Activated CD8-positive, alpha-beta memory T cell treated with anti-CD3 and anti-CD28 coated beads, Interleukin-2, amount 50 U/mL, for 24 hours (primary cell): ENCODE results near the gene SLC6A11.

Experiments used
- DNase-seq: peaks from one replicate; pipeline ENCODE4 v3.0.0-alpha.2; 2020; ENCODE audit errors: extremely low read depth

The SLC6A11 gene

DNA sequence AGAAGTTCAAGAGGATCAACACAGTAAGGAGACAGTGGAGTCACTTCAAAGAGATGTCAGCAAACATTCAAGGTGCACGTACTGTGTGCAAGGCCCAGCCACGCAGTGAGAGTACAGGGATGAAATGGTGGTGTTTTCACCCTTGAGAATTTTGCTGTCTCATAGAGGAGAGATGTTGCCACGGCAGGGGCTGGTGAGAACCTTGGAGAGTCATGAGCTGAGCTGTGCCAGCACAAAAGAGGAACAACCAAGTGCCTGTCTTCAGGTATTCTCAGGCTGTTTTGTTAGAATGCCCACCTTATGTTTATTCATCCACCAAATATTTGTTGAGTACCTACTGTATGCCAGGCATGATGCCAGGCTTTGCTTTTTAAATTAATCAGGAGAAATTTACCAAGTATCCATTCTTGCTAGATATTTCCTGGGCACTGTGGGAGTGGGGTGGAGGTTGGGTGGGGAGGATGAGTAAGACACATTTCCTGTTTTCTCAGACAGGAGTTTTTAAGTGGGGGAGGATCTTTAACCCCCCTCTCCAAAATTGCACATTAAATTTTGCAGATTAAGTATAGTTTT lies 72.6 kb downstream of the SLC6A11 start:
- DNase-seq: no peak

DNA sequence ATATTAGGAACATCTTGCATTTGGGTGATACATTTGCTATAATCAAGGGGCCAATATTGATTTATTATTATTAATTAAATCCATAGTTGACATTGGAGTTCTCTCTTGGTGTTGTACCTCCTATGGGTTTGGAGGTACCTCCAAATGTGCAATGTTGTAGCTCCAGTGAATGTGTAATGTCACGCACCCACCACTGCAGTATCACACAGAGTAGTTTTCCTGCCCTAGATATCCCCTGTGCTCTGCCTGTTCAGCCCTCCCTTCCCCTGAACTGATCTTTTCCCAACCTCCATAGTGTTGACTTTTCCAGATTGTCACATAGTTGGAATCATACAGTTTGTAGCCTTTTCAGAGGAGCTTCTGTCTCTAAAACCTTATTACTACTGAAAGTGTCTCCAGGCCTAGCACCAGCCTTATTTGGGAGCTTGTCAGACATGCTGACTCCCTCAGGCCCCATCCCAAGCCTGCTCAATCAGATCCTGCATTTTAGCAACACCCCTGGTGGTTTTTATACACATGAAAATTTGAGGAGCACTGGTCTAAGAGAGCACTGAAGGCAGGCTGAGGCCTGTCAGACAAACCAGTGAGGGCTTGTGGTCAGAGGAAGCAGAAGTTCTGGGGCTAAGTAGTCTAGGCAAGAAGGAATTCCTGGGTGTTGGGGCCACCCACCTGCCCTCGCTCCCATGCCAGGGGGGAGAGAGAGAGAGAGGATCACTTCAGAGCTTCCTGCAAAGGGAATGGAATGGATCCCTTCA lies 73.4 kb downstream of the SLC6A11 start:
- no peak for DNase-seq

DNA sequence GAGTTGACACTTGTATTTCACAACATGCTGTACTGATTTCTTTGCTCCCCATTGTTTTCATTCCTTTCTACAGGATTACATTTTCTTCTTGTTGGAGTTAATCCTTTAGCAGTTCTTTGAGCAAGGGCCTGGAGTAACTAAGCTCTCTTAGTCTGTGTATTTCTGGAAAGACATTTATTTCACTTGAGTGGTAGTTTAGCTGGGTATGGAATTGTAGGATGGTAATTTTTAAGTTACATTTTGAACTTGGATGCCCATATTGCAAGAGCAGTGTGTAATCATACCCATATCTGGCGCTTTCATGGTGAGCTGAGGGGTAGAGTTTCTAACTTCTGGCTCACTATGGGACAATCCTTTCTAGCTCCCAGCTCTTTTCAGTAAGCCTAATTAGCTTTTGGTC lies 74.6 kb downstream of the SLC6A11 start:
- DNase-seq: no peak

GRCh38 chr3:10892622-10893021 lies 76.6 kb downstream of the SLC6A11 start:
- DNase-seq: no peak

- no peak for DNase-seq
Measured at GRCh38 chr3:10901296-10901945, 85.4 kb downstream of the SLC6A11 start.

DNA sequence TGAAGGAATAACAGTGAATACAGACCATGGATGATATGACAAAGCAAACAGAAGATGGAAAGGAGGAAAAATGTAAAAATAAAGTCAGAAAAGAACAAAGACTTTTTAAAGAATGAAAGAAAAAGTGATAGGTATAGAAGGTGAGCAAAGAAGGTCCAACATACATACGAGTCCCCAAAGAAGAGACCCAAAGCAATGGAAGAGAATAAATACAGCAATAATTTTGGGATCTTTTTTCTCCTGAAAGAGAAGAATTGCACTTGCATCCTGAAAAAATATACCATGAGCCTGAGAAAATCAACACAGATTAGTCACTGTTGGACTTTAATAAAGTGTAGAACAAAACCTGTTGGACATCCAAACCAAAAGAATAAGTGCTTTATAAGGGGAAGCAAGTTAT lies 91.2 kb downstream of the SLC6A11 start:
- DNase-seq: no peak

GRCh38 chr3:10910367-10910766 lies 94.3 kb downstream of the SLC6A11 start:
- no peak for DNase-seq

GRCh38 chr3:10911350-10912002 lies 95.4 kb downstream of the SLC6A11 start:
- DNase-seq: no peak

- no peak for DNase-seq
Measured at GRCh38 chr3:10912786-10913185, 96.8 kb downstream of the SLC6A11 start.

- no peak for DNase-seq
Measured at GRCh38 chr3:10915376-10915775, 99.3 kb downstream of the SLC6A11 start.

- no peak for DNase-seq
Measured at GRCh38 chr3:10917176-10917575, 101.1 kb downstream of the SLC6A11 start.

DNA sequence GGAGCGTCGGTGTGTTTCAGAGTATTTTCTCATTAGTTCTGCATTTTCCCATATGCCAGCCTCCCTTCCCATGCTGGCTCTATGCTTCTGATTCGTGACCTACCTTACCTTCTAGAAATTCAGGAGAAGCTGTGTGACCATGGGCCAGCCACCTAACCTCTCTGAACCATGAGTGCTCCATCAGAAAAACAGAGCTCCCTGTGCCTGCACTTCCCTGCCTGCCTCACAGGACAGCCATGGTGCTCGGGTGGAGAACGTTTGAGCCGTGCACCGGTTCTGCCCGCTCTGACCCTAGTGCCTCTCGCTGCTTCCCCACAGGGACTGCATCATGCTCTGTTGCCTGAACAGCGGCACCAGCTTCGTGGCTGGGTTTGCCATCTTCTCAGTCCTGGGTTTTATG lies 102.0 kb downstream of the SLC6A11 start:
- no peak for DNase-seq

DNA sequence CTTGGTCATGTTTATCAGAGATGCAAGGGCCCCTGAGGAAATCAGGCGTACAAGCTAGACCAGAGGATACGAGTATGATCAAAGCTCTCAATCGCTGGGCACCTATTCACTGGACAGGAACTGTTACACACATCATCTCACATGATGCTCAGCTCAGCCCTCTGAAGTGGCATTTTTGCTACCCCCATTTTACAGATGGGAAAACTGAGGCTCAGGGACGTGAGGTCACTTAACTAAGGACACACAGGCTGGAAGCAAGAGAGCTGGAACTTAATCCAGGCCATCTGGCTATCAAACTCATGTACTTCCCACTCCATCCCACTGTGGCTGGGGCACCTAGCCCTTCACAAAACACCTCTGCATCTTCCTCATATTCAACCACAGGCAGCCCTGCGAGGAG lies 103.6 kb downstream of the SLC6A11 start:
- DNase-seq: no peak

- no peak for DNase-seq
Measured at GRCh38 chr3:10925436-10926255, 109.6 kb downstream of the SLC6A11 start.

DNA sequence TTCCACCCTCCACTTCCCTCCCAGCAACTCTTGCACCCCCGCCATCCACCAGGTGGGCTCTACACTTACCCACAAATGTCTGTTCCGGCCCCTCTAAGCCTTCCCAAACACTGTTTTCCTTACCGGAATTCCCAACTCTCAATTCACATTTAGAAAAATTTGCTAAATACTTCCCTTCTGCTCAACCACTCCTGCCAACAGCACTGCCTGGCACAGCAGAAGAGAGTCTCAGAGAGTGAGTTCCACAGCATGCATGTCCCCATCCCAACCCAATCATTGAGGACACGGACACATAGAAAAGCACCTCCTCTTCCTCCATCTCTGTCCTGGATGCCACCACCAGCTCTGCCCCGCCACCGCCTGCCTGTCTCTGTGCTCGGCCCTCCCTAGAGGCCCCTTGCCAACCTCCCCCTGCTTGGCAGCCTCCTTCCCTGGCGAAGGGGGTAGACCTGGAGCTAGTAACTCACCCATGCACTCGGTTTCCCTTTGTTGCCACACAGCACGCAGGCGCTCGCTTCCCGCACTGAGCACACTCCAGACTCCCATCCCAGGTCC lies 110.3 kb downstream of the SLC6A11 start:
- no peak for DNase-seq

GRCh38 chr3:10926811-10927521 lies 110.9 kb downstream of the SLC6A11 start:
- no peak for DNase-seq

DNA sequence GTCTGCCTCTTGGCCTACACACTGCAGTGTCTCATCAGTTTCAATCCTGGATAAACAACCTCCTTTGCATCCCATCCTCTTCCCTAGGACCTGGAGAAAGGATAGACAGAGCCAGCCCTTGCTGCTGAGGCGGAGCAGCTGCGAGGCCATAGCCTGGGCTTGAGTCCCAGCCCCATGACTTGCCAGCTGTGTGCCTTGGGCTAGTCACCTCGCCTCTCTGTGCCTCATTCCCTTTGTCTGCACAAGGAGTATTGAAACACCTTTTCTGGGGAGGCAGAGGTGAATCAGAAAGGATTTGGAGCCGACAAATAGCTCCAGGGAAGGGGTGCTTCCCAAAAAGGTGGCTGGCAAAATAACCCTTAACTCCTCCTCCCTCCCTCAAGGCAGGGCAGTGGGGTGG lies 111.5 kb downstream of the SLC6A11 start:
- DNase-seq: no peak

DNA sequence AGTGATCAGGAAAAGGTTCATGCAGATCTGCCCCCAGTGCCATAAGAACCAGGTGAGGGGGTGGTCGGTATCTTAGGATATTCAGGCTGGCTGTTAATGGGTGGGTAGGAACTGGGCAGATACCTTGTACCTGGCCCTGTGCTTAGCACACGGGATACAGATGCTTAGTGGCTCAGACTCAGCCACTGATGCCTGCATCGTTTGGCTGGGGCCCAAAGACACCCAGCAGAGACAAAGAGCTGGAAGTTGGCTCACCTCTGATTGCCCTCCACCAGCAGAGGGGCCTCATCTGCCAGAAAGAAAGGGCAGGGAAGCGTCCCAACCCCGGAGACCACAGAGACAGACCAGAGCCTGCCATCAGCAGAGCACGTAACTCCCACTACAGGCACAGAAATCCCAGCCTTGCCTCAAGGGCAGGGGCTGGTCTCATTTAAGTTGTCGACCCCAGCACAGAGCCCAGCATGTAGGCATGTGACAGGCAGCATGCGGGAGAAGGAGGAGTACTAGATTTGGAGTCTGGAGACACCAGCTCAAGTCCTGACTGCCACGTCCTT lies 112.5 kb downstream of the SLC6A11 start:
- DNase-seq: no peak

DNA sequence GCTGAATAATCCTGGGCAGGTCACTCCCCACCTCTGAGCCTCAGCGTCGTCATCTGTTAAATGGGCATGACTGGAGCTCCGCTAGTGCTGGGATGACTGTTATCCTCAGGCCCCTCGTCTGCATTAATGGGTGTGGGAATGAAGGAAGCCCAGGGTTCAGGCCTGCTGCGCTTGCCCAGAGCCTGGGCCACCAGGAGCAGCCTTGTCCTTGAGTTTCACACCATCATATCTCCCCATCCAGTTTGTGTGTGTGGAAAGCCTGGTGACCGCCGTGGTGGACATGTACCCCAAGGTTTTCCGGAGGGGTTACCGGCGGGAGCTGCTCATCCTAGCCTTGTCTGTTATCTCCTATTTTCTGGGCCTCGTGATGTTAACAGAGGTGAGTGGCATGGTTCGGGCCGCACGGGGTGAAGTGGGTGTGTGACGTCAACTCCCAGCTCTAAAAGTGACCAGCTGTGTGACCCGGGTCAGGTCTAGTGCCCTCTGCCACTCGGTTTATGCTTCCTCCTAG lies 113.0 kb downstream of the SLC6A11 start:
- no peak for DNase-seq

DNA sequence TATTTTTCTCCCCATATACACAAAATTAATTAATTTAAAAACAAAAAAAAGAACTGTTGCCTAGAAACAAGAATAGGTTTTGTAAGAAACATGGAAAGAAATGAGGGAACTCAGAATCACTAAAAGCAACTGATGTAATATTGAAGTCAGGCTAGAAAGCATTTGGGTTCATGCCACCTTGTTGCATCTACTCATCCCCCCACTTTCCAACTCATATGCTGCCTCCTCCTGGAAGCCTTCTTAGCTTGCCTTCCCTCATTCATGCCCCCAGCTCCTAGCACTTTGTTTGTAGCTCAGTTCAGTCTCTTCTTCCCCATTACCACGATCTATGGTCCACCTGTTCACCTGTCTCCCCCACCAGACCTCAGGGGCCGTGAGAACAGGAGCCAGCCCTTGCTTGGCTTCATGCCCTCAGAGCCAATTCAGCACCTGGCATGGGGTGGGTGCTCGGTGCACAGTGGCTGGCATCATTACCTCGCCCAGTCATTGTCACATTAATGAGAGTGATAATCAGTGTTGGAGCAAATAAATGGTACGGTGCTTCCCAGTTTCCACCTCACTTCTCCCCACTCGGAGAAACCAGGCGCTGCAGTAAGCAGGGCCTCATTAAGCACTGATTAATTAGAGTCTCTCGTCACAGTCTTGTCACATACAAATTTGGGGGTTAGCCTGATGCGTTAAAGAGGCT lies 114.1 kb downstream of the SLC6A11 start:
- DNase-seq: no peak
